ENCODE results near the gene EIF2AK2. TPM values are rescaled to one million over a fixed set of nuclear protein-coding genes. Genes with fewer than 3 reads are reported as not detected.

Gene EIF2AK2
- total RNA-seq, 6 experiments from 2014 or later, result 42.7 to 55.2 (median 45.7) TPM

GRCh38 chr2:37085731-37086147 lies 71.0 kb downstream of the EIF2AK2 start:
- Mint-ChIP-seq H3K27ac (no peak overlapping the region), H3K27me3 (ENCODE audit: insufficient read depth) (no peaks in the 10 kb centered on the region), H3K4me1 (ENCODE audit: low read depth) (peaks cover 2% of the 10 kb centered on the region), H3K36me3 (ENCODE audit: low read depth) (peaks cover 18% of the 10 kb centered on the region), H3K4me3 (no peak overlapping the region), H3K9me3 (no peaks in the 10 kb centered on the region)
- TF ChIP-seq CTCF (IDR thresholded peaks at IDR 0.05), result no peak
- DNase-seq, result peak; percentile 94

- Mint-ChIP-seq H3K4me1 (ENCODE audit: low read depth) (peaks cover 11% of the 10 kb centered on the region), H3K27me3 (ENCODE audit: insufficient read depth) (no peaks in the 10 kb centered on the region; the same call in none of the 2 replicates), H3K4me3 (no peak overlapping the region), H3K36me3 (ENCODE audit: low read depth) (peaks cover 24% of the 10 kb centered on the region), H3K9me3 (no peaks in the 10 kb centered on the region), H3K27ac (no peak overlapping the region)
- no peak for DNase-seq
- TF ChIP-seq CTCF (IDR thresholded peaks at IDR 0.05), result no peak
Observed at GRCh38 chr2:37084797-37085196, 72.0 kb downstream of the EIF2AK2 start.

- Mint-ChIP-seq H3K4me1 (ENCODE audit: low read depth) (peaks cover 13% of the 10 kb centered on the region), H3K27me3 (ENCODE audit: insufficient read depth) (no peaks in the 10 kb centered on the region; the same call in none of the 2 replicates), H3K27ac (no peak within 1 kb of the TSS), H3K9me3 (no peaks in the 10 kb centered on the region), H3K36me3 (ENCODE audit: low read depth) (peaks cover 24% of the 10 kb centered on the region), H3K4me3 (no peak within 1 kb of the TSS)
- TF ChIP-seq CTCF (IDR thresholded peaks at IDR 0.05), result no peak
- DNase-seq, result peak; percentile 93
Observed at GRCh38 chr2:37083873-37084794, 72.6 kb downstream of the EIF2AK2 start, which contains the start of the genes GPATCH11 and HEATR5B. TSS of gene GPATCH11 (plus strand) at chr2:37084518. CDS start at chr2:37088382, 3,864 bp downstream. TSS of gene HEATR5B (minus strand) at chr2:37084372. CDS start at chr2:37083414, 958 bp downstream.

- Mint-ChIP-seq H3K27ac (peak overlapping the region; percentile 62), H3K36me3 (ENCODE audit: low read depth) (peaks cover 23% of the 10 kb centered on the region), H3K9me3 (no peaks in the 10 kb centered on the region), H3K4me1 (ENCODE audit: low read depth) (peaks cover 13% of the 10 kb centered on the region), H3K4me3 (no peak overlapping the region), H3K27me3 (ENCODE audit: insufficient read depth) (no peaks in the 10 kb centered on the region; the same call in none of the 2 replicates)
- no peak for TF ChIP-seq CTCF (IDR thresholded peaks at IDR 0.05)
- no peak for DNase-seq
Observed at GRCh38 chr2:37080689-37081088, 76.1 kb downstream of the EIF2AK2 start.

GRCh38 chr2:37080266-37080665 lies 76.5 kb downstream of the EIF2AK2 start:
- H3K9me3 Mint-ChIP-seq, result no peaks in the 10 kb centered on the region
- H3K27ac Mint-ChIP-seq, result peak overlapping the region; percentile 62
- H3K27me3 Mint-ChIP-seq (ENCODE audit: insufficient read depth), result no peaks in the 10 kb centered on the region; the same call in none of the 2 replicates
- H3K36me3 Mint-ChIP-seq (ENCODE audit: low read depth), result peaks cover 23% of the 10 kb centered on the region
- peaks cover 13% of the 10 kb centered on the region for H3K4me1 Mint-ChIP-seq (ENCODE audit: low read depth)
- DNase-seq, result peak; percentile 19
- TF ChIP-seq CTCF (IDR thresholded peaks at IDR 0.05), result no peak
- no peak overlapping the region for H3K4me3 Mint-ChIP-seq

All from HFFc6 (cell line).